GM12878 (cell line): ENCODE data around the gene GRB10. TPM values are rescaled to one million over a fixed set of nuclear protein-coding genes. Genes with fewer than 3 reads are reported as not detected.

ENCODE experiments used
- ATAC-seq: fragments of 200-7000 bp; cut with Tn5 transposase; 3 replicates; pipeline ENCODE4 v1.9.1; 2020; ENCODE audit warnings: mild to moderate bottlenecking, moderate library complexity
- BruUV-seq: library from RNA; stranded (reverse); fragments of 400-500 nt; replicated peaks from 2 replicates; lab custom pipeline; 2021; lab: Mats Ljungman, UMichigan
- CTCF ChIA-PET: fragments of 300-600 bp; sonication (Branson Sonifier 250); formaldehyde crosslinking; extraction: SDS; loops from one replicate; lab custom pipeline; 2021; ENCODE audit warnings: inconsistent platforms; lab: Yijun Ruan, JAX
- POLR2A ChIA-PET: fragments of 350-600 bp; formaldehyde crosslinking; extraction: SDS; loops from one replicate; lab custom pipeline; 2021; ENCODE audit warnings: inconsistent platforms; lab: Charles Lee
- RAD21 ChIA-PET: fragments of 300-600 bp; sonication (Branson Sonifier 250); formaldehyde crosslinking; loops from one replicate; lab custom pipeline; 2023; ENCODE audit warnings: antibody characterized with exemption; ENCODE audit not compliant: unreplicated experiment; lab: Charles Lee
- SMC1A ChIA-PET: fragments of 300-600 bp; sonication (Branson Sonifier 250); formaldehyde crosslinking; loops from one replicate; lab custom pipeline; 2023; ENCODE audit not compliant: unreplicated experiment, uncharacterized antibody; lab: Charles Lee
- DNase-seq: peaks from one replicate; pipeline ENCODE4 v3.0.0-alpha.2; 2011; ENCODE audit warnings: low read depth, low spot score
- FAIRE-seq: peaks from 3 replicates; lab custom pipeline; 2011; peaks lifted over from hg19 to GRCh38; lab: Jason Lieb, UNC
- H2AFZ ChIP-seq: 2 replicates; pipeline ENCODE4 v1.6.0; 2011; ENCODE audit warnings: low read depth, low read length, control low read depth; ENCODE audit not compliant: control insufficient read depth
- H3K27ac ChIP-seq: 2 replicates; pipeline ENCODE4 v1.5.1; 2011; ENCODE audit warnings: control low read depth; ENCODE audit not compliant: control insufficient read depth, insufficient read depth
- H3K27me3 ChIP-seq, 2 experiments: replicated peaks in 1 of 2; 2 replicates each; pipeline versions ENCODE4 v1.6.0 to v1.6.1; 2011; ENCODE audit warnings: low read length in 1 of 2; ENCODE audit not compliant: control insufficient read depth in 2 of 2, insufficient read depth in 2 of 2
- H3K36me3 ChIP-seq, 2 experiments: 2 replicates each; pipeline ENCODE4 v1.5.1; 2011; ENCODE audit warnings: low read length in 1 of 2; ENCODE audit not compliant: control insufficient read depth in 2 of 2, insufficient read depth in 2 of 2
- H3K4me1 ChIP-seq: 2 replicates; pipeline ENCODE4 v1.6.1; 2011; ENCODE audit warnings: mild to moderate bottlenecking, low read length, moderate library complexity, mixed read lengths; ENCODE audit not compliant: control insufficient read depth, insufficient read depth
- H3K4me2 ChIP-seq: 2 replicates; pipeline ENCODE4 v1.6.0; 2011; ENCODE audit warnings: control low read depth; ENCODE audit not compliant: control insufficient read depth, insufficient read depth
- H3K4me3 ChIP-seq: fragments of 200-600 bp; sonication (generic); 2 replicates; pipeline ENCODE4 v1.5.1; 2016
- H3K79me2 ChIP-seq: 2 replicates; pipeline ENCODE4 v1.6.0; 2011; ENCODE audit warnings: low read length; ENCODE audit not compliant: control insufficient read depth, insufficient read depth
- H3K9ac ChIP-seq: 2 replicates; pipeline ENCODE4 v1.8.0; 2011; ENCODE audit warnings: low read length, control low read depth, mixed read lengths; ENCODE audit not compliant: control insufficient read depth, insufficient read depth
- H3K9me3 ChIP-seq: replicated peaks from 3 replicates; pipeline ENCODE4 v1.5.1; 2011; ENCODE audit warnings: mild to moderate bottlenecking, low read length; ENCODE audit not compliant: control insufficient read depth, insufficient read depth
- H4K20me1 ChIP-seq: 2 replicates; pipeline ENCODE4 v1.6.0; 2011; ENCODE audit not compliant: control insufficient read depth, insufficient read depth
- BACH1 ChIP-seq: fragments of 450-650 bp; IDR thresholded peaks from 2 replicates; pipeline ENCODE4 v1.6.1; 2017; ENCODE audit warnings: mild to moderate bottlenecking, borderline replicate concordance
- BHLHE40 ChIP-seq, 2 experiments: fragments of 450-650 bp in 1 of 2; IDR thresholded peaks; 2 replicates each; pipeline ENCODE4 v1.6.1; 2011 to 2017; ENCODE audit warnings: low read depth in 2 of 2, borderline replicate concordance in 1 of 2, improper control_type of control experiment in 1 of 2, low read length in 1 of 2, mild to moderate bottlenecking in 1 of 2
- DPF2 ChIP-seq: fragments of 450-650 bp; IDR thresholded peaks from 2 replicates; pipeline ENCODE4 v1.6.1; 2017; ENCODE audit warnings: mild to moderate bottlenecking
- EP300 ChIP-seq, 2 experiments: fragments of 150-350 bp in 1 of 2; IDR thresholded peaks; 2 replicates each; pipeline ENCODE4 v1.6.1; 2011 to 2012; ENCODE audit warnings: low read depth in 2 of 2, low read length in 2 of 2, borderline replicate concordance in 1 of 2, improper control_type of control experiment in 1 of 2, inconsistent platforms in 1 of 2; ENCODE audit not compliant: control insufficient read depth in 1 of 2
- JUNB ChIP-seq: IDR thresholded peaks from 2 replicates; pipeline ENCODE4 v1.6.1; 2016; ENCODE audit warnings: antibody characterized with exemption, mild to moderate bottlenecking
- MYB ChIP-seq: fragments of 150-350 bp; IDR thresholded peaks from 2 replicates; pipeline ENCODE4 v1.6.1; 2014; ENCODE audit warnings: mild to moderate bottlenecking, low read depth, low read length, borderline replicate concordance
- PAX8 ChIP-seq: fragments of 450-650 bp; IDR thresholded peaks from 2 replicates; pipeline ENCODE4 v1.6.1; 2017; ENCODE audit warnings: mild to moderate bottlenecking, moderate library complexity
- SREBF1 ChIP-seq: IDR thresholded peaks from 2 replicates; pipeline ENCODE4 v1.6.1; 2012; ENCODE audit warnings: mild to moderate bottlenecking, low read length
- YBX1 ChIP-seq: fragments of 450-650 bp; IDR thresholded peaks from 2 replicates; pipeline ENCODE4 v1.6.1; 2016; ENCODE audit warnings: antibody characterized with exemption
- whole genome bisulfite sequencing: methylation state at CpG from one replicate; pipeline ENCODE4 v1.1.6; 2016; ENCODE audit warnings: low lambda C conversion rate; ENCODE audit not compliant: insufficient replicate concordance, insufficient coverage; ENCODE audit errors: missing lambda C conversion rate; 5-methylcytosine and 5-hydroxymethylcytosine counted together
- in situ Hi-C: fragments of 300-500 bp; cut with MboI; formaldehyde crosslinking; loops from 9 replicates; pipeline ENCODE4 v1.14.3; 2018; ENCODE audit warnings: mixed read lengths
- intact Hi-C: fragments of 100-400 bp; cut with micrococcal nuclease; formaldehyde crosslinking; loops from one replicate; pipeline ENCODE4 v1.14.2; 2022; ENCODE audit not compliant: unreplicated experiment
- polyA plus RNA-seq, 11 experiments: library from polyadenylated mRNA; depleted of rRNA in 4 of 11; unstranded in 6 of 11; stranded (reverse) in 5 of 11; fragments of >200 nt; fragmentation: Nextera tagmentation in 4 of 11; fragmentation: Illumina TruSeq in 1 of 11; extraction: Ambion mirVana in 4 of 11; extraction: Trizol in 1 of 11; gene quantifications; 1 replicate in 1 of 11; 2 replicates in 10 of 11; pipeline versions ENCODE4 v1.2.1 to v1.2.3, GENCODE V29; 2011 to 2016; ENCODE audit warnings: inconsistent platforms in 2 of 11, missing spikeins in 2 of 11, low read depth in 1 of 11
- total RNA-seq, 4 experiments: library from RNA; depleted of rRNA in 3 of 4; stranded (reverse); fragments of >200 nt in 3 of 4; fragmentation: Illumina TruSeq in 1 of 4; extraction: Trizol in 1 of 4; gene quantifications; 2 replicates each; pipeline versions ENCODE4 v1.2.1 to v1.2.3, GENCODE V29; 2013 to 2021
- TF ChIP-seq, protein P1 (sequence below): fragments of 450-650 bp; IDR thresholded peaks from 2 replicates; pipeline ENCODE4 v1.6.1; 2017; ENCODE audit warnings: mild to moderate bottlenecking
- TF ChIP-seq, protein P2 (sequence below): fragments of 450-650 bp; IDR thresholded peaks from 2 replicates; pipeline ENCODE4 v1.6.1; 2017; ENCODE audit warnings: borderline replicate concordance

The GRB10 gene
- total and polyA plus RNA-seq, 10 of the 15 experiments (the other 5 are each of a cell fraction or from before 2014, with no cell fraction given): 0.04 to 0.33 TPM; not detected in 8

DNA sequence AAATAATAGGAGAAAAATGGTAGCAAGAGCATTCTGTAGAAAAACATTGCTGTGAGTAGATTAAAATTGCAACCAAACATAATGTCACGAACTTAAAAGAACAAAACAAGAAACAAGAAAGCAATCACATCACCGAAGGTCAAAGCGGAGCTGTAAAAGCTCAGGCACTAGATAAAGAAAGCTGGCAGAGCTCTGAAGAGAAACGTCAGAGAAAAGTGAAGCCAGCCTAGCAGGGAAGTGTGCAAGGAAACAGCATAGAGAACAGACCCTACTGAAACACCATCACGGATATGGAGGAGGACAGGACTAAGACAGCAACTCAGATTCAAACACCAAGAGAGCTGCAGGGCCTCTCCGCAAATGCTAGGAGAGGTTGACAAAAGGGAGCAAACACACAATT is 195.0 kb downstream of the GRB10 start:
- ATAC-seq (no peak), DNase-seq (no peak), FAIRE-seq (no peak)
- ChIA-PET RAD21 (no interaction called here), CTCF (interaction anchor here (0.6 to 1.2 kb wide), 2 partner anchors 19 to 554 kb away, joined by 3 read pairs; no protein-coding TSS in a partner anchor), POLR2A (no interaction called here), SMC1A (no interaction called here)
- Histone ChIP-seq H3K27me3 (peaks cover 0 to 4% of the 10 kb centered on the region in 2 experiments; a peak in 2 of 4 replicates), H3K4me3 (no peak overlapping the region), H2AFZ (no peak overlapping the region), H3K27ac (no peak overlapping the region), H3K36me3 (no peaks in the 10 kb centered on the region), H3K9ac (no peak overlapping the region), H3K79me2 (no peaks in the 10 kb centered on the region), H4K20me1 (no peaks in the 10 kb centered on the region; the same call in 1 of the 2 replicates), H3K9me3 (peaks cover 2% of the 10 kb centered on the region; the same call in 1 of the 3 replicates), H3K4me2 (no peak overlapping the region), H3K4me1 (no peaks in the 10 kb centered on the region)
- BruUV-seq: no TSS peak
- in situ Hi-C loops: no loop called here
- intact Hi-C loops: no loop called here
- WGBS: 48% methylated on average over 6 of the region's 6 CpGs
- TF ChIP-seq PAX8 (no peak), JUNB (no peak), MYB (no peak), EP300 (IDR thresholded peaks at IDR 0.05; ENCODE audit: borderline replicate concordance in 1 of 2, control insufficient read depth in 1 of 2, low read depth in 2 of 2, low read length in 2 of 2) (no peak), YBX1 (no peak), BHLHE40 (IDR thresholded peaks at IDR 0.05; ENCODE audit: borderline replicate concordance in 1 of 2, low read depth in 2 of 2, low read length in 1 of 2) (no peak)
- TF ChIP-seq, all 136 proteins: peak for 0

DNA sequence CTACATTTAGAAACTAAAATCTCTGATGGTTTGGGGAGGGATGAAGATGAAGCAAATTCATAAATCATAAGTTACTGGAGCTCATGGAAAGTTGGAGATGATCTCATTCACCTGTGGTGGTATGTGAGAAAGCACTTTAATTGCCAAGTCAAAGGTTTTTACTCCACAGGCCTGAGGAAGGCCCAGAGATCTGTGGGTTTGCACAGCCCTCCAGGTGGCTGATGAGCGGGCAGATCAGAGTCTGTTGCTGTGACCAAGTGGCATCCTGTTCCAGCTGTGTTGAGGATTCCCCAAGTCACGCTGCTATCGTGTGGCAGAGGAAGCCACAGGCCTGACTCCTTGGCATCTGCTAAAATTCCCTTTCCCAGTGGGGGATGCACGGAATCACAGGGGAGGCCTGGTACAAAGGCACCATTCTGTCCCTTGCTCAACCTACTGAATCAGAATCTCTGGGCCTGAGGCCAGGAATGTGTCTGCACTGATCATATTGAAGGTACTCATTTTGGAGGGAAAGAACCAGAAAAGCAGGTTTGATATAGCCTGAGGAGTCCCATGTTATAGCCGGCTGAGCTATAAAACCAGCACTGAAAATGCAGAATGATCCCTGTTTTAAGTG is 197.8 kb downstream of the GRB10 start:
- SMC1A ChIA-PET: no interaction called here
- no peak for ATAC-seq
- no peak for FAIRE-seq
- intact Hi-C loops (no loop called here), in situ Hi-C loops (no loop called here)
- Histone ChIP-seq H3K4me3 (no peak overlapping the region), H3K9ac (no peak overlapping the region), H3K27me3 (no peaks in the 10 kb centered on the region; a peak in 1 of 4 replicates), H4K20me1 (no peaks in the 10 kb centered on the region), H3K27ac (no peak overlapping the region), H3K36me3 (no peaks in the 10 kb centered on the region), H3K9me3 (peaks cover 2% of the 10 kb centered on the region; the same call in 1 of the 3 replicates), H3K4me1 (no peaks in the 10 kb centered on the region), H3K4me2 (no peak overlapping the region), H3K79me2 (no peaks in the 10 kb centered on the region), H2AFZ (no peak overlapping the region)
- no peak for DNase-seq
- RAD21 ChIA-PET: no interaction called here
- WGBS: 22% methylated on average over 5 of the region's 5 CpGs
- POLR2A ChIA-PET: no interaction called here
- BruUV-seq: no TSS peak
- CTCF ChIA-PET: no interaction called here
- TF ChIP-seq BACH1 (no peak), DPF2 (no peak), SREBF1 (no peak), BHLHE40 (IDR thresholded peaks at IDR 0.05; ENCODE audit: borderline replicate concordance in 1 of 2, low read depth in 2 of 2, low read length in 1 of 2) (no peak)
- TF ChIP-seq, protein P1, sequence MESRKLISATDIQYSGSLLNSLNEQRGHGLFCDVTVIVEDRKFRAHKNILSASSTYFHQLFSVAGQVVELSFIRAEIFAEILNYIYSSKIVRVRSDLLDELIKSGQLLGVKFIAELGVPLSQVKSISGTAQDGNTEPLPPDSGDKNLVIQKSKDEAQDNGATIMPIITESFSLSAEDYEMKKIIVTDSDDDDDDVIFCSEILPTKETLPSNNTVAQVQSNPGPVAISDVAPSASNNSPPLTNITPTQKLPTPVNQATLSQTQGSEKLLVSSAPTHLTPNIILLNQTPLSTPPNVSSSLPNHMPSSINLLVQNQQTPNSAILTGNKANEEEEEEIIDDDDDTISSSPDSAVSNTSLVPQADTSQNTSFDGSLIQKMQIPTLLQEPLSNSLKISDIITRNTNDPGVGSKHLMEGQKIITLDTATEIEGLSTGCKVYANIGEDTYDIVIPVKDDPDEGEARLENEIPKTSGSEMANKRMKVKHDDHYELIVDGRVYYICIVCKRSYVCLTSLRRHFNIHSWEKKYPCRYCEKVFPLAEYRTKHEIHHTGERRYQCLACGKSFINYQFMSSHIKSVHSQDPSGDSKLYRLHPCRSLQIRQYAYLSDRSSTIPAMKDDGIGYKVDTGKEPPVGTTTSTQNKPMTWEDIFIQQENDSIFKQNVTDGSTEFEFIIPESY: no peak
- TF ChIP-seq, protein P2, sequence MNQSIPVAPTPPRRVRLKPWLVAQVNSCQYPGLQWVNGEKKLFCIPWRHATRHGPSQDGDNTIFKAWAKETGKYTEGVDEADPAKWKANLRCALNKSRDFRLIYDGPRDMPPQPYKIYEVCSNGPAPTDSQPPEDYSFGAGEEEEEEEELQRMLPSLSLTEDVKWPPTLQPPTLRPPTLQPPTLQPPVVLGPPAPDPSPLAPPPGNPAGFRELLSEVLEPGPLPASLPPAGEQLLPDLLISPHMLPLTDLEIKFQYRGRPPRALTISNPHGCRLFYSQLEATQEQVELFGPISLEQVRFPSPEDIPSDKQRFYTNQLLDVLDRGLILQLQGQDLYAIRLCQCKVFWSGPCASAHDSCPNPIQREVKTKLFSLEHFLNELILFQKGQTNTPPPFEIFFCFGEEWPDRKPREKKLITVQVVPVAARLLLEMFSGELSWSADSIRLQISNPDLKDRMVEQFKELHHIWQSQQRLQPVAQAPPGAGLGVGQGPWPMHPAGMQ: no peak
